ENCODE measurements around the gene NDUFA13. TPM values are rescaled to one million over a fixed set of nuclear protein-coding genes. Genes with fewer than 3 reads are reported as not detected.

The NDUFA13 gene
- total RNA-seq, 1 donor from 2014 or later, result 294 TPM

- H3K4me1 Mint-ChIP-seq, result peaks cover 28% of the 10 kb centered on the region
- DNase-seq (no peak), ATAC-seq (ENCODE audit: low read depth) (no peak)
- CTCF ChIA-PET, result interaction anchor here (2.0 kb wide), 1 partner anchor 105 kb away, joined by 5 read pairs; the partner anchor contains the start of gene GMIP
- no peaks in the 10 kb centered on the region for H3K36me3 Mint-ChIP-seq (ENCODE audit: low read depth)
- peak overlapping the region; percentile 49 for H3K4me3 Mint-ChIP-seq
- intact Hi-C loops (cut with micrococcal nuclease), result no loop called here
- TF ChIP-seq, protein P1, sequence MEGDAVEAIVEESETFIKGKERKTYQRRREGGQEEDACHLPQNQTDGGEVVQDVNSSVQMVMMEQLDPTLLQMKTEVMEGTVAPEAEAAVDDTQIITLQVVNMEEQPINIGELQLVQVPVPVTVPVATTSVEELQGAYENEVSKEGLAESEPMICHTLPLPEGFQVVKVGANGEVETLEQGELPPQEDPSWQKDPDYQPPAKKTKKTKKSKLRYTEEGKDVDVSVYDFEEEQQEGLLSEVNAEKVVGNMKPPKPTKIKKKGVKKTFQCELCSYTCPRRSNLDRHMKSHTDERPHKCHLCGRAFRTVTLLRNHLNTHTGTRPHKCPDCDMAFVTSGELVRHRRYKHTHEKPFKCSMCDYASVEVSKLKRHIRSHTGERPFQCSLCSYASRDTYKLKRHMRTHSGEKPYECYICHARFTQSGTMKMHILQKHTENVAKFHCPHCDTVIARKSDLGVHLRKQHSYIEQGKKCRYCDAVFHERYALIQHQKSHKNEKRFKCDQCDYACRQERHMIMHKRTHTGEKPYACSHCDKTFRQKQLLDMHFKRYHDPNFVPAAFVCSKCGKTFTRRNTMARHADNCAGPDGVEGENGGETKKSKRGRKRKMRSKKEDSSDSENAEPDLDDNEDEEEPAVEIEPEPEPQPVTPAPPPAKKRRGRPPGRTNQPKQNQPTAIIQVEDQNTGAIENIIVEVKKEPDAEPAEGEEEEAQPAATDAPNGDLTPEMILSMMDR (IDR thresholded peaks at IDR 0.05), result no peak
- no peaks in the 10 kb centered on the region for H3K9me3 Mint-ChIP-seq
- POLR2A ChIA-PET, result interaction anchor here (0.6 to 0.8 kb wide), 4 partner anchors 34 to 886 kb away, joined by 4 to 13 read pairs (median 7); no protein-coding TSS in a partner anchor
- peaks cover 20% of the 10 kb centered on the region for H3K27me3 Mint-ChIP-seq
- H3K27ac Mint-ChIP-seq, result no peak overlapping the region
Observed at GRCh38 chr19:19538785-19539166, 22.8 kb downstream of the NDUFA13 start.

DNA sequence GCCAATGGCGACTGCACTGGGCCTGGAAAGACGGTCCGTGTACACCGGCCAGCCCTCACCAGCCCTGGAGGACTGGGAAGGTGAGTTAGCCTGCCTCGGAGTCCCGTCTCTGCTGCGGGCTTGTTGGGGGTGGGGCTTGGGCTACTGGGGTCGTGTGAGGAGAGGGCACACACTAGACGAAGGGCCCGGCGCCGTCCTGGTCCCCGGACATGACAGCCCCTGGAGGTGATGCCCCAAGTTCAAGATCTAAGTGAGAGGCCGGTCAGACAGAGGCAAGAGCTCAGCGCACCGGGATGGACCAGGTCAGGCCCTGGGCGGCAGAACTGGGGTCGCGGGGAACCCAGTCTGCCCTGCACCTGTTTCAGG, 23.7 kb downstream of the NDUFA13 start:
- Mint-ChIP-seq H3K4me1 (peaks cover 28% of the 10 kb centered on the region), H3K4me3 (no peak overlapping the region), H3K27ac (no peak overlapping the region), H3K36me3 (ENCODE audit: low read depth) (no peaks in the 10 kb centered on the region), H3K9me3 (no peaks in the 10 kb centered on the region), H3K27me3 (peaks cover 20% of the 10 kb centered on the region)
- DNase-seq (no peak), ATAC-seq (ENCODE audit: low read depth) (no peak)
- CTCF ChIA-PET, result interaction anchor here (2.0 kb wide), 1 partner anchor 104 kb away, joined by 5 read pairs; the partner anchor contains the start of gene GMIP
- POLR2A ChIA-PET, result interaction anchor here (0.7 to 1.5 kb wide), 2 partner anchors 59 to 62 kb away, joined by 4 to 7 read pairs; no protein-coding TSS in a partner anchor
- TF ChIP-seq, protein P1 (IDR thresholded peaks at IDR 0.05), result no peak
- intact Hi-C loops (cut with micrococcal nuclease), result loop anchor here (5.0 kb wide), 1 partner anchor 58 kb away; no protein-coding TSS in a partner anchor

- peaks cover 20% of the 10 kb centered on the region for H3K27me3 Mint-ChIP-seq
- H3K9me3 Mint-ChIP-seq, result no peaks in the 10 kb centered on the region
- DNase-seq, result peak; percentile 45
- ATAC-seq (ENCODE audit: low read depth), result peak; percentile 59
- CTCF ChIA-PET, result interaction anchor here (0.7 kb wide), 1 partner anchor 21 kb away, joined by 3 read pairs; no protein-coding TSS in a partner anchor
- H3K27ac Mint-ChIP-seq, result no peak overlapping the region
- POLR2A ChIA-PET, result interaction anchor here (0.6 to 1.5 kb wide), 2 partner anchors 59 to 309 kb away, joined by 3 to 7 read pairs; no protein-coding TSS in a partner anchor
- no peaks in the 10 kb centered on the region for H3K36me3 Mint-ChIP-seq (ENCODE audit: low read depth)
- peak overlapping the region; percentile 68 for H3K4me3 Mint-ChIP-seq
- H3K4me1 Mint-ChIP-seq, result peaks cover 28% of the 10 kb centered on the region
- intact Hi-C loops (cut with micrococcal nuclease), result loop anchor here (5.0 kb wide), 1 partner anchor 57 kb away; no protein-coding TSS in a partner anchor
- TF ChIP-seq, protein P1 (IDR thresholded peaks at IDR 0.05), result no peak
Observed at GRCh38 chr19:19540064-19540714, 24.2 kb downstream of the NDUFA13 start.

- CTCF ChIA-PET, result interaction anchor here (0.7 kb wide), 1 partner anchor 20 kb away, joined by 3 read pairs; no protein-coding TSS in a partner anchor
- POLR2A ChIA-PET, result interaction anchor here (0.6 to 1.5 kb wide), 4 partner anchors 17 to 308 kb away, joined by 3 to 7 read pairs (median 4); no protein-coding TSS in a partner anchor
- TF ChIP-seq, protein P1 (IDR thresholded peaks at IDR 0.05), result no peak
Observed at GRCh38 chr19:19540715-19541515, 24.9 kb downstream of the NDUFA13 start.

More at GRCh38 chr19:19540715-19541515, 24.9 kb downstream of the NDUFA13 start:
- no peaks in the 10 kb centered on the region for H3K36me3 Mint-ChIP-seq (ENCODE audit: low read depth)
- ATAC-seq (ENCODE audit: low read depth) (peak; percentile 78), DNase-seq (peak; percentile 55)
- H3K27ac Mint-ChIP-seq, result no peak overlapping the region
- intact Hi-C loops (cut with micrococcal nuclease), result loop anchor here (5.0 kb wide), 1 partner anchor 56 kb away; no protein-coding TSS in a partner anchor
- peaks cover 28% of the 10 kb centered on the region for H3K4me1 Mint-ChIP-seq
- H3K4me3 Mint-ChIP-seq, result peak overlapping the region; percentile 68
- no peaks in the 10 kb centered on the region for H3K9me3 Mint-ChIP-seq
- H3K27me3 Mint-ChIP-seq, result peaks cover 20% of the 10 kb centered on the region

Measured in activated B cell treated with CpG ODN at 0.5 μM for 24 hours (primary cell).